ENCODE results near the gene CAV3. TPM values are rescaled to one million over a fixed set of nuclear protein-coding genes. Genes with fewer than 3 reads are reported as not detected.

CAV3 gene
- total RNA-seq, 1 donor from 2014 or later, result not detected

GRCh38 chr3:8722808-8723207 is 10.8 kb upstream of the CAV3 start:
- Mint-ChIP-seq H3K4me3 (ENCODE audit: unreplicated experiment) (no peak overlapping the region), H3K27me3 (ENCODE audit: unreplicated experiment) (peaks cover 1% of the 10 kb centered on the region), H3K36me3 (ENCODE audit: low read depth, unreplicated experiment) (no peaks in the 10 kb centered on the region), H3K4me1 (ENCODE audit: unreplicated experiment) (peaks cover 4% of the 10 kb centered on the region), H3K9me3 (ENCODE audit: unreplicated experiment) (peaks cover 3% of the 10 kb centered on the region), H3K27ac (ENCODE audit: unreplicated experiment) (no peak overlapping the region)
- no peak for DNase-seq (ENCODE audit: low spot score)
- no peak for TF ChIP-seq CTCF (IDR thresholded peaks at IDR 0.05; ENCODE audit: unreplicated experiment)

GRCh38 chr3:8723612-8724011 is 10.0 kb upstream of the CAV3 start:
- peaks cover 1% of the 10 kb centered on the region for H3K27me3 Mint-ChIP-seq (ENCODE audit: unreplicated experiment)

DNA sequence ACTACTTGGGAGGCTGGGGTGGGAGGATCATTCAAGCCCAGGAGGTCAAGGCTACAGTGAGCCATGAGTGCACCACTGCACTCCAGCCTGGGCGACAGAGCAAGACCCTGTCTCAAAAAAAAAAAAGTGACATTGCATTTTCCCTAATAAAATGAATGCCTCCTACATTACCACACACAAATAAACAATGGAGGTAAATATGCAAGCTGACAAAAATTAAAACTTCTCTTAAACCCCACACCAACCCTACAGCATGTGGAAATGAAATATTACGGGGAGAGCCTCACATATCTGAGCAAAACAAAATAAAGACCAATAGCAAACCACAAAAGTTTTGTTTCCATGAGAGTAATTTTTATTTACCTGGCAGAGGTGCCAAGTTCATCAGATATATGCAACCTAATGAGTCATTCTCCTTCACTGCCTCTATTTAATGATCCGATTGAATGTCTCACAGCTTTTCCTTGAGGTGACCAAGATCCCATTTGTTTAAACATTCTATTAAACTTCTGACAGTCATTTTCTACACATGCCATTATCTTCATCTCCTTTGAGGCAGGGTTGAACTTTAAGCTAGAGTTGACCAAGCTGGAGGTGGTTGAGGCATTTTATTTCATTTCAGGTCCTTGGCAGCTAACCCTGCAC is 9.4 kb upstream of the CAV3 start:
- Mint-ChIP-seq H3K27ac (ENCODE audit: unreplicated experiment) (no peak overlapping the region), H3K27me3 (ENCODE audit: unreplicated experiment) (peaks cover 1% of the 10 kb centered on the region)

More at GRCh38 chr3:8723612-8724011, 10.0 kb upstream of the CAV3 start:
- Mint-ChIP-seq H3K4me3 (ENCODE audit: unreplicated experiment) (no peak overlapping the region), H3K36me3 (ENCODE audit: low read depth, unreplicated experiment) (no peaks in the 10 kb centered on the region), H3K9me3 (ENCODE audit: unreplicated experiment) (peaks cover 3% of the 10 kb centered on the region), H3K27ac (ENCODE audit: unreplicated experiment) (no peak overlapping the region), H3K4me1 (ENCODE audit: unreplicated experiment) (peaks cover 4% of the 10 kb centered on the region)
- DNase-seq (ENCODE audit: low spot score), result no peak
- no peak for TF ChIP-seq CTCF (IDR thresholded peaks at IDR 0.05; ENCODE audit: unreplicated experiment)

GRCh38 chr3:8727605-8728512 is 5.7 kb upstream of the CAV3 start:
- Mint-ChIP-seq H3K9me3 (ENCODE audit: unreplicated experiment) (no peaks in the 10 kb centered on the region), H3K36me3 (ENCODE audit: low read depth, unreplicated experiment) (no peaks in the 10 kb centered on the region), H3K27ac (ENCODE audit: unreplicated experiment) (no peak overlapping the region), H3K4me1 (ENCODE audit: unreplicated experiment) (peaks cover 22% of the 10 kb centered on the region), H3K27me3 (ENCODE audit: unreplicated experiment) (peaks cover 1% of the 10 kb centered on the region), H3K4me3 (ENCODE audit: unreplicated experiment) (no peak overlapping the region)
- no peak for TF ChIP-seq CTCF (IDR thresholded peaks at IDR 0.05; ENCODE audit: unreplicated experiment)
- DNase-seq (ENCODE audit: low spot score), result no peak

More for the DNA sequence above, 9.4 kb upstream of the CAV3 start:
- Mint-ChIP-seq H3K4me1 (ENCODE audit: unreplicated experiment) (peaks cover 4% of the 10 kb centered on the region), H3K9me3 (ENCODE audit: unreplicated experiment) (peaks cover 3% of the 10 kb centered on the region), H3K4me3 (ENCODE audit: unreplicated experiment) (no peak overlapping the region), H3K36me3 (ENCODE audit: low read depth, unreplicated experiment) (no peaks in the 10 kb centered on the region)
- TF ChIP-seq CTCF (IDR thresholded peaks at IDR 0.05; ENCODE audit: unreplicated experiment), result no peak
- DNase-seq (ENCODE audit: low spot score), result no peak

DNA sequence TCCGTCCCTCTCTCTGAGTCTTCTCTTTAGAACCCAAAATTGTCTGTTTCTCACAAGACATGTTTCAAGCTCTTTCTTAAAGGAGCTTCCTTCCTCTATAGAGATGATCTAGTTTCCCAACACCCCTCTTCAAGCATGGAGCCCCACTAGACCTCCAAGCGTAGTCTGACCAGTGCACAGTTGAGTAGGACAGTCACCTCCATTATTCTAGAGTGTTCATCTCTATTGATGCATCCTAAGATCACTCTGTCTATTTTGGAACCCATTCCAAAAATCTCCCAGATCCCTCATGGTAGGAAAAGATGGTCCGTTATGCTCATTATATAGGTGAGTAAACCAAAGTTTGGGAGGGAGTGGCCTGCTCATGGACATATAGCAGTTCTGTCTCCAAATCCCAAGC is 4.1 kb upstream of the CAV3 start:
- H3K4me1 Mint-ChIP-seq (ENCODE audit: unreplicated experiment), result peaks cover 18% of the 10 kb centered on the region
- H3K4me3 Mint-ChIP-seq (ENCODE audit: unreplicated experiment), result no peak overlapping the region
- no peak for DNase-seq (ENCODE audit: low spot score)
- no peak overlapping the region for H3K27ac Mint-ChIP-seq (ENCODE audit: unreplicated experiment)
- H3K9me3 Mint-ChIP-seq (ENCODE audit: unreplicated experiment), result no peaks in the 10 kb centered on the region
- no peaks in the 10 kb centered on the region for H3K36me3 Mint-ChIP-seq (ENCODE audit: low read depth, unreplicated experiment)
- no peak for TF ChIP-seq CTCF (IDR thresholded peaks at IDR 0.05; ENCODE audit: unreplicated experiment)
- H3K27me3 Mint-ChIP-seq (ENCODE audit: unreplicated experiment), result peaks cover 5% of the 10 kb centered on the region
